GM20431 (cell line): ENCODE measurements around the gene IL4.

Experiments used
- in situ Hi-C: fragments of 300-500 bp; cut with MseI, MboI; formaldehyde crosslinking; loops from one replicate; pipeline ENCODE4 v1.15.0; 2020; ENCODE audit warnings: low sequenced_read_pairs; ENCODE audit not compliant: unreplicated experiment

Gene IL4

DNA sequence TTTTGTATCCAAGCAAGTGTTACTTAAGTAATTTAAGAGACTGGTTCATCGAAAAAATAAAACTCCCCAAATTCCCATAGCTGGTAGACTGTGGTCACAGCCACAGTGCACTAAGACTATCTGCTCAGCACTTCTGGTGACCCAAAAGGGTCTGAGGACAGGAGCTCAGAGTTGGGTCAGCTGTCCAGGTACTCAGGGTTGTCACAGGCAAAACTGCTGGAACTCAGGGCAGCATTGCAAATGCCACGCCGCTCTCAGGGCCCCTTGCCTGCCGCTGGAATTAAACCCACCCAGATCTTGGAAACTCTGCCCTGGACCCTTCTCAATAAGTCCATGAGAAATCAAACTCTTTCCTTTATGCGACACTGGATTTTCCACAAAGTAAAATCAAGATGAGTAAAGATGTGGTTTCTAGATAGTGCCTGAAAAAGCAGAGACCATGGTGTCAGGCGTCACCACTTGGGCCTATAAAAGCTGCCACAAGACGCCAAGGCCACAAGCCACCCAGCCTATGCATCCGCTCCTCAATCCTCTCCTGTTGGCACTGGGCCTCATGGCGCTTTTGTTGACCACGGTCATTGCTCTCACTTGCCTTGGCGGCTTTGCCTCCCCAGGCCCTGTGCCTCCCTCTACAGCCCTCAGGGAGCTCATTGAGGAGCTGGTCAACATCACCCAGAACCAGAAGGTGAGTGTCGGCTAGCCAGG is 16.0 kb upstream of the IL4 start, which contains the start of gene IL13:
Gene IL13, plus strand, starts transcription at position 498 of the 705 bp plus-strand sequence. Its CDS starts 14 bp downstream, at position 512.
- in situ Hi-C loops = no loop called here

- in situ Hi-C loops = no loop called here
Observed at GRCh38 chr5:132658381-132659302, 15.1 kb upstream of the IL4 start.

GRCh38 chr5:132659598-132660493 is 13.9 kb upstream of the IL4 start:
- in situ Hi-C loops = no loop called here

- in situ Hi-C loops = no loop called here
Observed at GRCh38 chr5:132661231-132662003, 12.4 kb upstream of the IL4 start.

DNA sequence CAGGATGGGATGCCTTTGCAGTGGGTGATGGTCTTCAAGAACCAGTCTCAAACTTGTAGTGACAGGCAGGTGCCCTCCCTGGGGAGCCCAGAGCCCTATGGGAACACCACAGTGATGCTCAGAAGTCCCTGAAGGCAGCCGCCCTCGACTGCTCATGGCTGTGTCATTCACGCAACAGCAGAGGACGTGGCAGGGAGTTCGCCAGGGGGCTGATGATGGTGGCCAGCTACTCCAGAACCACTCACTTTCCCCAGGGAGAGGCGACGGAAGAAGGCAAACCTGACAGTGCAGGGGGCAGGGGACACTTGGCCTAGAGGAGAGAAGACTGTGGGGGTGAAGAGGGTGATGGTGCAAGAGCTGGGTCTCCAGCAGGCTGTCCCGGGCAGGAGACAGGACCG is 11.8 kb upstream of the IL4 start:
- in situ Hi-C loops = no loop called here

GRCh38 chr5:132662925-132663770 is 10.6 kb upstream of the IL4 start:
- in situ Hi-C loops = no loop called here

GRCh38 chr5:132663771-132664695 is 9.8 kb upstream of the IL4 start:
- in situ Hi-C loops = no loop called here

DNA sequence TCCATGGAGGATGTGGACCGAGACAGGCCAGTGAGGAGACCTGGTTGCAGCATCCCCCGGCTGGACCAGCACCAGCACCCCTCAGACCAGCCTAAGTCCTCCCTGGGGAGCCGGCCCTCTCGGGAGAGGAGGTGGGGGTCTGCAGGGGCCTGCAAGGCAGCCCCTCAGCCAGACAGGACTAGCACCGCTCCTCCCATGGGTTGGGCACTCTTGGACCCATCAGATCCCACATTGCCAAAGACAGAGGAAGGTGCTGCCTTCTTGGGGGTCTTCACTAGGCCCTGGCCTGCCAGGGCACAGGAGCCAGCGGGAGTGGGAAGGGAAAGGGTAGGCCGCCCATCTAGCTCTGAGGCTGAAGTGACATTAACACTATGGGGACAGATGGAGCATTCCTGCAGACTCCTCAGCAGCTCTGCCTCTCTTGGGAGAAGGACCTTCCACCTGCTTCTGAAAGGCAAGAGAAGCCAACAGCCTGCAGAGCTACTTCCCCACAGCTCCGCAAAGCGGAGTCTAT is 9.0 kb upstream of the IL4 start:
- in situ Hi-C loops = no loop called here

DNA sequence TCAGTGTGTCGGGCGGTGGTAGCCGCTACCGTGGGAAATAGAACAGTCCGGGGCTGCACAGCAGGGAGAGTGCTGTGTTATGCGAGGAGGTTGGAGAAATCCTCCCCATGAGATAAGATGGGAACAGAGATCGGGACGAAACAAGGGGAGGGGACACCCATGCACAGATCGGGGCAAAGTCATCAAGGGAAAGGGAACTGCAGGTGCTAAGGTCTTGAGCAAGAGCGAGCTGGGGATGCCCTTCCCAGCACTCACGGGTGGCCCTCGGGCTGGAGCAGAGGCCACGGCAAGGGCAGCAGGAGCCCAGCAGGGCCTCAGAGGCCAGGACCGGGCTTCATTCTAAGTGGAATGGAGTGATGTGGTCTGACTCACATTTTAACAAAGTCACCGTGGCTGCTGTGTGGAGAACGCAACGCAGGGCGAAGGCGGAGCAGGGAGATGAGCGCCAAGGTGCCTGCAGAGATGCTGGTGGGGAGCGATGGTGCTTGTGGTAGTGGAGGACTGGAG is 8.2 kb upstream of the IL4 start:
- in situ Hi-C loops = no loop called here

DNA sequence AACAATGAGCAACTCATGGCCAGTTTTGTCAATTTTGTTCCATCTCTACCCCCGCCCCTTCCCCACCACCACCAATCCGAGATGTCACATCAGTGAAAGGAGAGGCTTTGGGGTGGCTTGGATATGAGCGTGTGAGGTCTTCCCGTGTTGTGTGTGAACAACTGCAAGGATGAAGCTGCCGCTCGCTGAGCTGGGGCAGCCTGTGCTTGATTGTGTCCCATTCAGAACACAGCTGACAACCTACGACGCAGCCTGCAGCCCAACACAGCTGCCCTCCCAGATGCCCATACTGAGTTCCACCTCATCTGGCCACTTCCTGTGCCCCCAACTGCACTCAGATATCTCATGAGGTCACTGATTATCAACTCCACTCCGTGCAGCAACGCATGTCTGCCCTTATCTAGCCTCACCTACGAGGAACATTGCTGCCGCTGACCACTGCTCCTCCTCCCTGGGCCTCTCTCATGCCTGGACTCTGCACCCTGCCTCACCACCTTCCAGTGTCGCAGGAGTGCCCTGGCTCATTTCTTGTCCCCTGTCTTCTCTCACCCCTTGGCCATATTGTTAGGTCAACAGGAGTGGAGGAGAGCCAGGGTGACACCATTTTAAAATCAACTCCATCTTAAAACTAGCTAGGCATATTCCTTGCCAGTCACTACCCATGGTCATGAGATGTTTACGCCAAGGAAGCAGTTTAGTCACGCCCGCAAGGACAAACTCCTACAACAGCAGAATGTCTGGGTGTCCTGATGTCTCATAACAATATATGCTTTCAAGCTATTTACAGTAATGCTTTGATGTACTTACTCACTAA is 7.3 kb upstream of the IL4 start:
- in situ Hi-C loops = no loop called here

GRCh38 chr5:132667309-132667708 is 6.5 kb upstream of the IL4 start:
- in situ Hi-C loops = no loop called here

- in situ Hi-C loops = no loop called here
Observed at GRCh38 chr5:132667761-132668705, 5.8 kb upstream of the IL4 start.

- in situ Hi-C loops = no loop called here
Observed at GRCh38 chr5:132668706-132669454, 4.9 kb upstream of the IL4 start.

- in situ Hi-C loops = no loop called here
Observed at GRCh38 chr5:132669455-132669820, 4.4 kb upstream of the IL4 start.
